ENCODE results near the gene SPINK1. TPM values are rescaled to one million over a fixed set of nuclear protein-coding genes. Genes with fewer than 3 reads are reported as not detected.

The SPINK1 gene
- total and polyA plus RNA-seq, 2 of the 13 experiments (the other 11 are each of a cell fraction or from before 2014, with no cell fraction given) = 14.7 to 17.1 TPM

DNA sequence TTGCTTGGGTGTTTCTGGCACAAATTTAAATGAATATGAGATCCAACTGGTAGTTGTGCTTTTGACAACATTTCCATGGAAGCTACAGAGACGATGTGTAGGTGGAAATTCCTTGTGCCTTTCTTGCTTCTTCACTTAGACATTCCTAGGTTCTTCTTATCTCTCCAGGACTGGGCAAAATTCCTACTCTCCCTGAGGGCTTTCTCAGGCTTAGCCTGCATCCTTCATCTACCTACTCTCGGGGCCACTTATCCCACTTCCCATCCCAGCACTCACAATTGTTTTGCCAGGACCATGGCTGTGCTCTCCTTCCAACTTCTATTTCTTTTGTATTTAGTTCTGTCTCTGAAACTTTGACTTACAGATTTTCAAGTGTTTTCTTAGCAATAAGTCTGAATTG, 17.8 kb upstream of the SPINK1 start:
- POLR2A ChIA-PET = no interaction called here
- H3K9me3 ChIP-seq (ENCODE audit: low read length) = no peaks in the 10 kb centered on the region
- no TSS peak for BruUV-seq (replicated peaks)
- no peaks in the 10 kb centered on the region for H4K20me1 ChIP-seq (ENCODE audit: insufficient read depth, low read length)
- intact Hi-C loops (cut with micrococcal nuclease; ENCODE audit: unreplicated experiment) = no loop called here
- ATAC-seq (no peak), DNase-seq (ENCODE audit: low spot score) (no peak), FAIRE-seq (no peak)
- WGBS (ENCODE audit: low lambda C conversion rate) = 21% methylated on average over 2 of the region's 2 CpGs
- no peak overlapping the region for H3K9ac ChIP-seq (ENCODE audit: insufficient read depth, low read depth, low read length)
- no peak overlapping the region for H3K27ac ChIP-seq (ENCODE audit: extremely low read length, insufficient read depth, low read length)
- H3K27me3 ChIP-seq (ENCODE audit: control insufficient read depth in 1 of 2, insufficient read depth in 2 of 2, low read length in 2 of 2) = no peaks in the 10 kb centered on the region
- no peak overlapping the region for H3K4me2 ChIP-seq (ENCODE audit: low read depth, low read length)
- no peak overlapping the region for H3K4me3 ChIP-seq (replicated peaks in 1 of 3; ENCODE audit: insufficient read depth in 1 of 3, low read depth in 2 of 3, low read length in 3 of 3)
- H3K36me3 ChIP-seq (replicated peaks in 1 of 2; ENCODE audit: control insufficient read depth in 1 of 2, insufficient read depth in 2 of 2, low read length in 2 of 2) = no peaks in the 10 kb centered on the region
- no peaks in the 10 kb centered on the region for H3K79me2 ChIP-seq (ENCODE audit: insufficient read depth, low read length)
- no peak overlapping the region for H2AFZ ChIP-seq (ENCODE audit: low read length)
- in situ Hi-C loops (cut with HindIII; ENCODE audit: extremely low pct_ligation_motif_present, low pct_unique_long_range_greater_than_20kb) = no loop called here
- TF ChIP-seq NCOA2 (CRISPR knock-in tag; IDR thresholded peaks at IDR 0.05) (no peak), DMAP1 (CRISPR knock-in tag; IDR thresholded peaks at IDR 0.05) (no peak), RORA (CRISPR knock-in tag; IDR thresholded peaks at IDR 0.05) (no peak), ATF7-NPFF (CRISPR knock-in tag; IDR thresholded peaks at IDR 0.05; ENCODE audit: low read depth) (no peak), ZNF547 (CRISPR knock-in tag; IDR thresholded peaks at IDR 0.05) (no peak), NONO (IDR thresholded peaks at IDR 0.05) (no peak), NONO (CRISPR knock-in tag; conservative IDR thresholded peaks at IDR 0.05) (no peak), ZNF766 (CRISPR knock-in tag; IDR thresholded peaks at IDR 0.05; ENCODE audit: borderline replicate concordance) (no peak)
- CTCF ChIA-PET (ENCODE audit: low intra/inter-chr PET ratio, low total read pairs) = no interaction called here
- H3K4me1 ChIP-seq (ENCODE audit: insufficient read depth, low read length) = no peaks in the 10 kb centered on the region

DNA sequence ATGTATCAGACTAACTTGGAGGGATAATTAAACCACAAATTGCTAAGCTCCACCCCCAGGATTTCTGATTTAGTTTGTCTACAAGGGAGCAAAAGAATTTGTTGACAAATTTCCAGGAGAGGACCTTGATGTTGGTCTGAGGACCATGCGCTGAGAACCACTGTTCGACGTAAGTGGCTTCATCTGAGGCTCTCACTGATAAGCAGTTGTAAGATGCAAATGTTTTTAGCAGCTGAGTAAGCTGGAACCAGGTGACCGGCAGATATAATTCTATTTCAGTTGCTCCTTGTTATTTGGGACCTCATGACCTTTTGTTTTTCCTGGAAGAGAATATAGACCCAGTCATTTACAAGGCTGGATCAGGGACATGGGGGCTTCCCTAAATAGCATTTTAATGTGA, 14.1 kb upstream of the SPINK1 start:
- CTCF ChIA-PET (ENCODE audit: low intra/inter-chr PET ratio, low total read pairs) = no interaction called here
- H3K36me3 ChIP-seq (replicated peaks in 1 of 2; ENCODE audit: control insufficient read depth in 1 of 2, insufficient read depth in 2 of 2, low read length in 2 of 2) = no peaks in the 10 kb centered on the region
- H3K27ac ChIP-seq (ENCODE audit: extremely low read length, insufficient read depth, low read length) = no peak overlapping the region
- ATAC-seq (no peak), FAIRE-seq (no peak), DNase-seq (ENCODE audit: low spot score) (no peak)
- 69% methylated on average over 4 of the region's 4 CpGs for WGBS (ENCODE audit: low lambda C conversion rate)
- no peak overlapping the region for H3K9ac ChIP-seq (ENCODE audit: insufficient read depth, low read depth, low read length)
- no peaks in the 10 kb centered on the region for H4K20me1 ChIP-seq (ENCODE audit: insufficient read depth, low read length)
- H3K4me3 ChIP-seq (replicated peaks in 1 of 3; ENCODE audit: insufficient read depth in 1 of 3, low read depth in 2 of 3, low read length in 3 of 3) = no peak overlapping the region
- H3K4me2 ChIP-seq (ENCODE audit: low read depth, low read length) = no peak overlapping the region
- no TSS peak for BruUV-seq (replicated peaks)
- H3K79me2 ChIP-seq (ENCODE audit: insufficient read depth, low read length) = no peaks in the 10 kb centered on the region
- no peaks in the 10 kb centered on the region for H3K9me3 ChIP-seq (ENCODE audit: low read length)
- H3K4me1 ChIP-seq (ENCODE audit: insufficient read depth, low read length) = no peaks in the 10 kb centered on the region
- H3K27me3 ChIP-seq (ENCODE audit: control insufficient read depth in 1 of 2, insufficient read depth in 2 of 2, low read length in 2 of 2) = no peaks in the 10 kb centered on the region; a peak in 1 of 5 replicates
- intact Hi-C loops (cut with micrococcal nuclease; ENCODE audit: unreplicated experiment) = no loop called here
- in situ Hi-C loops (cut with HindIII; ENCODE audit: extremely low pct_ligation_motif_present, low pct_unique_long_range_greater_than_20kb) = no loop called here
- no peak overlapping the region for H2AFZ ChIP-seq (ENCODE audit: low read length)
- POLR2A ChIA-PET = no interaction called here
- no peak for TF ChIP-seq ZNF333 (CRISPR knock-in tag; IDR thresholded peaks at IDR 0.05; ENCODE audit: borderline replicate concordance)
- no peak for TF ChIP-seq ZNF34 (CRISPR knock-in tag; IDR thresholded peaks at IDR 0.05; ENCODE audit: borderline replicate concordance)
- no peak for TF ChIP-seq AKAP8 (CRISPR knock-in tag; IDR thresholded peaks at IDR 0.05)
- TF ChIP-seq, protein P1, sequence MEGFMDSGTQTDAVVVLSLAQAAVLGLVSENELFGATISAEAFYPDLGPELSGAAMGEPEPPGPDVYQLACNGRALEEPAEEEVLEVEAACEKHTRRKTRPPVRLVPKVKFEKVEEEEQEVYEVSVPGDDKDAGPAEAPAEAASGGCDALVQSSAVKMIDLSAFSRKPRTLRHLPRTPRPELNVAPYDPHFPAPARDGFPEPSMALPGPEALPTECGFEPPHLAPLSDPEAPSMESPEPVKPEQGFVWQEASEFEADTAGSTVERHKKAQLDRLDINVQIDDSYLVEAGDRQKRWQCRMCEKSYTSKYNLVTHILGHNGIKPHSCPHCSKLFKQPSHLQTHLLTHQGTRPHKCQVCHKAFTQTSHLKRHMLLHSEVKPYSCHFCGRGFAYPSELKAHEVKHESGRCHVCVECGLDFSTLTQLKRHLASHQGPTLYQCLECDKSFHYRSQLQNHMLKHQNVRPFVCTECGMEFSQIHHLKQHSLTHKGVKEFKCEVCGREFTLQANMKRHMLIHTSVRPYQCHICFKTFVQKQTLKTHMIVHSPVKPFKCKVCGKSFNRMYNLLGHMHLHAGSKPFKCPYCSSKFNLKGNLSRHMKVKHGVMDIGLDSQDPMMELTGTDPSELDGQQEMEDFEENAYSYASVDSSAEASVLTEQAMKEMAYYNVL (CRISPR knock-in tag; IDR thresholded peaks at IDR 0.05; ENCODE audit: borderline replicate concordance) = no peak
- no peak for TF ChIP-seq ZMYM2 (CRISPR knock-in tag; IDR thresholded peaks at IDR 0.05)
- TF ChIP-seq FOXM1 (CRISPR knock-in tag; IDR thresholded peaks at IDR 0.05) = no peak
- TF ChIP-seq, protein P2, sequence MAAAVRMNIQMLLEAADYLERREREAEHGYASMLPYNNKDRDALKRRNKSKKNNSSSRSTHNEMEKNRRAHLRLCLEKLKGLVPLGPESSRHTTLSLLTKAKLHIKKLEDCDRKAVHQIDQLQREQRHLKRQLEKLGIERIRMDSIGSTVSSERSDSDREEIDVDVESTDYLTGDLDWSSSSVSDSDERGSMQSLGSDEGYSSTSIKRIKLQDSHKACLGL (CRISPR knock-in tag; IDR thresholded peaks at IDR 0.05) = no peak
- TF ChIP-seq, protein P3, sequence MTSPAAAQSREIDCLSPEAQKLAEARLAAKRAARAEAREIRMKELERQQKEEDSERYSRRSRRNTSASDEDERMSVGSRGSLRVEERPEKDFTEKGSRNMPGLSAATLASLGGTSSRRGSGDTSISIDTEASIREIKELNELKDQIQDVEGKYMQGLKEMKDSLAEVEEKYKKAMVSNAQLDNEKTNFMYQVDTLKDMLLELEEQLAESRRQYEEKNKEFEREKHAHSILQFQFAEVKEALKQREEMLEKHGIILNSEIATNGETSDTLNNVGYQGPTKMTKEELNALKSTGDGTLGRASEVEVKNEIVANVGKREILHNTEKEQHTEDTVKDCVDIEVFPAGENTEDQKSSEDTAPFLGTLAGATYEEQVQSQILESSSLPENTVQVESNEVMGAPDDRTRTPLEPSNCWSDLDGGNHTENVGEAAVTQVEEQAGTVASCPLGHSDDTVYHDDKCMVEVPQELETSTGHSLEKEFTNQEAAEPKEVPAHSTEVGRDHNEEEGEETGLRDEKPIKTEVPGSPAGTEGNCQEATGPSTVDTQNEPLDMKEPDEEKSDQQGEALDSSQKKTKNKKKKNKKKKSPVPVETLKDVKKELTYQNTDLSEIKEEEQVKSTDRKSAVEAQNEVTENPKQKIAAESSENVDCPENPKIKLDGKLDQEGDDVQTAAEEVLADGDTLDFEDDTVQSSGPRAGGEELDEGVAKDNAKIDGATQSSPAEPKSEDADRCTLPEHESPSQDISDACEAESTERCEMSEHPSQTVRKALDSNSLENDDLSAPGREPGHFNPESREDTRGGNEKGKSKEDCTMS (CRISPR knock-in tag; conservative IDR thresholded peaks at IDR 0.05) = no peak
- no peak for TF ChIP-seq MTF2 (CRISPR knock-in tag; IDR thresholded peaks at IDR 0.05; ENCODE audit: borderline replicate concordance)

Measured in HepG2 (cell line).